Bronchial epithelial cell (primary cell): ENCODE results near the gene GRM5. TPM values are rescaled to one million over a fixed set of nuclear protein-coding genes. Genes with fewer than 3 reads are reported as not detected.

Experiments used
- DNase-seq: peaks from one replicate; pipeline ENCODE4 v3.0.0-alpha.2; 2010; ENCODE audit warnings: low read depth
- FAIRE-seq: peaks from 2 replicates; lab custom pipeline; 2011; peaks lifted over from hg19 to GRCh38; lab: Jason Lieb, UNC
- H3K27me3 ChIP-seq: 2 replicates; pipeline ENCODE4 v1.5.1; 2011; ENCODE audit warnings: low read length; ENCODE audit not compliant: control insufficient read depth, insufficient read depth
- H3K36me3 ChIP-seq: 2 replicates; pipeline ENCODE4 v1.5.1; 2011; ENCODE audit warnings: low read length; ENCODE audit not compliant: control insufficient read depth, insufficient read depth
- H3K4me3 ChIP-seq: 2 replicates; pipeline ENCODE4 v1.5.1; 2011; ENCODE audit warnings: mild to moderate bottlenecking, low read depth, low read length, control low read depth
- total RNA-seq: library from RNA; depleted of rRNA; stranded (reverse); fragments of >200 nt; gene quantifications from 2 replicates; pipeline ENCODE4 v1.2.1, GENCODE V29; 2014
- TF ChIP-seq, protein P1 (sequence below): IDR thresholded peaks from 2 replicates; pipeline ENCODE4 v1.5.1; 2011; ENCODE audit warnings: mild to moderate bottlenecking, moderate library complexity, low read length, control low read depth, inconsistent platforms; ENCODE audit not compliant: insufficient read depth, severe bottlenecking

Gene GRM5
- total RNA-seq, 1 donor from 2014 or later = not detected

GRCh38 chr11:88454881-88455280 lies 610.9 kb downstream of the GRM5 start:
- TF ChIP-seq, protein P1, sequence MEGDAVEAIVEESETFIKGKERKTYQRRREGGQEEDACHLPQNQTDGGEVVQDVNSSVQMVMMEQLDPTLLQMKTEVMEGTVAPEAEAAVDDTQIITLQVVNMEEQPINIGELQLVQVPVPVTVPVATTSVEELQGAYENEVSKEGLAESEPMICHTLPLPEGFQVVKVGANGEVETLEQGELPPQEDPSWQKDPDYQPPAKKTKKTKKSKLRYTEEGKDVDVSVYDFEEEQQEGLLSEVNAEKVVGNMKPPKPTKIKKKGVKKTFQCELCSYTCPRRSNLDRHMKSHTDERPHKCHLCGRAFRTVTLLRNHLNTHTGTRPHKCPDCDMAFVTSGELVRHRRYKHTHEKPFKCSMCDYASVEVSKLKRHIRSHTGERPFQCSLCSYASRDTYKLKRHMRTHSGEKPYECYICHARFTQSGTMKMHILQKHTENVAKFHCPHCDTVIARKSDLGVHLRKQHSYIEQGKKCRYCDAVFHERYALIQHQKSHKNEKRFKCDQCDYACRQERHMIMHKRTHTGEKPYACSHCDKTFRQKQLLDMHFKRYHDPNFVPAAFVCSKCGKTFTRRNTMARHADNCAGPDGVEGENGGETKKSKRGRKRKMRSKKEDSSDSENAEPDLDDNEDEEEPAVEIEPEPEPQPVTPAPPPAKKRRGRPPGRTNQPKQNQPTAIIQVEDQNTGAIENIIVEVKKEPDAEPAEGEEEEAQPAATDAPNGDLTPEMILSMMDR = no peak
- H3K36me3 ChIP-seq = no peaks in the 10 kb centered on the region
- FAIRE-seq (no peak), DNase-seq (peak; percentile 84)
- H3K27me3 ChIP-seq = no peaks in the 10 kb centered on the region
- no peak overlapping the region for H3K4me3 ChIP-seq

Other genes starting within 250 kb of the GRM5 start
- gene TYR, start 111.9 kb upstream of the GRM5 start, total RNA-seq = not detected in 2 replicates